ENCODE results near the gene ELK3. TPM values are rescaled to one million over a fixed set of nuclear protein-coding genes. Genes with fewer than 3 reads are reported as not detected.

ELK3 gene
- total and polyA plus RNA-seq, 5 donors = 11.5 to 34.0 (median 18.9) TPM

GRCh38 chr12:96241846-96242256, 47.7 kb downstream of the ELK3 start:
- DNase-seq (peak in 2 of 3 donors; percentile 65 to 79), ATAC-seq (peak; percentile 68 to 87)
- 19% methylated on average over 9 of the region's 9 CpGs for WGBS
- Histone ChIP-seq H3K9me3 (ENCODE audit: control insufficient read depth, low read length) (no peaks in the 10 kb centered on the region), H3K27me3 (ENCODE audit: control insufficient read depth, insufficient read depth) (no peaks in the 10 kb centered on the region), H3K27ac (ENCODE audit: low read length) (peak overlapping the region; percentile 78), H3K4me1 (ENCODE audit: control insufficient read depth, insufficient read depth, low read length) (peaks cover 28% of the 10 kb centered on the region), H3K4me3 (ENCODE audit: low read length) (no peak overlapping the region)
- intact Hi-C loops (cut with DNase I) = no loop called here

- ATAC-seq = peak in 1 of 2 donors; percentile 34
Measured at GRCh38 chr12:96242597-96242996, 48.4 kb downstream of the ELK3 start.

GRCh38 chr12:96244826-96245225, 50.7 kb downstream of the ELK3 start:
- no peak for ATAC-seq
- intact Hi-C loops (cut with DNase I) = no loop called here
- 84% methylated on average over 13 of the region's 13 CpGs for WGBS
- H3K9me3 ChIP-seq (ENCODE audit: control insufficient read depth, low read length) = no peaks in the 10 kb centered on the region
- no peaks in the 10 kb centered on the region for H3K27me3 ChIP-seq (ENCODE audit: control insufficient read depth, insufficient read depth)
- peaks cover 11% of the 10 kb centered on the region for H3K4me1 ChIP-seq (ENCODE audit: control insufficient read depth, insufficient read depth, low read length)
- no peak overlapping the region for H3K27ac ChIP-seq (ENCODE audit: low read length)
- H3K4me3 ChIP-seq (ENCODE audit: low read length) = no peak overlapping the region
- DNase-seq = no peak

More at GRCh38 chr12:96242597-96242996, 48.4 kb downstream of the ELK3 start:
- Histone ChIP-seq H3K27me3 (ENCODE audit: control insufficient read depth, insufficient read depth) (no peaks in the 10 kb centered on the region), H3K4me3 (ENCODE audit: low read length) (no peak overlapping the region), H3K9me3 (ENCODE audit: control insufficient read depth, low read length) (no peaks in the 10 kb centered on the region), H3K27ac (ENCODE audit: low read length) (no peak overlapping the region), H3K4me1 (ENCODE audit: control insufficient read depth, insufficient read depth, low read length) (peaks cover 23% of the 10 kb centered on the region)
- peak in 2 of 3 donors; percentile 55 to 62 for DNase-seq
- WGBS = 58% methylated on average over 12 of the region's 12 CpGs
- intact Hi-C loops (cut with DNase I) = no loop called here

GRCh38 chr12:96246926-96247505, 52.8 kb downstream of the ELK3 start:
- peaks cover 1% of the 10 kb centered on the region for H3K4me1 ChIP-seq (ENCODE audit: control insufficient read depth, insufficient read depth, low read length)
- intact Hi-C loops (cut with DNase I) = no loop called here
- DNase-seq = no peak
- H3K9me3 ChIP-seq (ENCODE audit: control insufficient read depth, low read length) = no peaks in the 10 kb centered on the region
- WGBS = 85% methylated on average over 36 of the region's 36 CpGs
- no peak for ATAC-seq
- no peak overlapping the region for H3K4me3 ChIP-seq (ENCODE audit: low read length)
- H3K27ac ChIP-seq (ENCODE audit: low read length) = no peak overlapping the region
- H3K27me3 ChIP-seq (ENCODE audit: control insufficient read depth, insufficient read depth) = no peaks in the 10 kb centered on the region

GRCh38 chr12:96247563-96247962, 53.4 kb downstream of the ELK3 start:
- intact Hi-C loops (cut with DNase I) = no loop called here
- H3K27me3 ChIP-seq (ENCODE audit: control insufficient read depth, insufficient read depth) = no peaks in the 10 kb centered on the region
- no peaks in the 10 kb centered on the region for H3K9me3 ChIP-seq (ENCODE audit: control insufficient read depth, low read length)
- DNase-seq = no peak
- no peaks in the 10 kb centered on the region for H3K4me1 ChIP-seq (ENCODE audit: control insufficient read depth, insufficient read depth, low read length)
- no peak for ATAC-seq
- H3K4me3 ChIP-seq (ENCODE audit: low read length) = no peak overlapping the region
- 84% methylated on average over 13 of the region's 13 CpGs for WGBS
- no peak overlapping the region for H3K27ac ChIP-seq (ENCODE audit: low read length)

GRCh38 chr12:96248136-96248931, 54.2 kb downstream of the ELK3 start:
- Histone ChIP-seq H3K9me3 (ENCODE audit: control insufficient read depth, low read length) (no peaks in the 10 kb centered on the region), H3K27me3 (ENCODE audit: control insufficient read depth, insufficient read depth) (no peaks in the 10 kb centered on the region), H3K4me3 (ENCODE audit: low read length) (no peak overlapping the region), H3K27ac (ENCODE audit: low read length) (no peak overlapping the region), H3K4me1 (ENCODE audit: control insufficient read depth, insufficient read depth, low read length) (no peaks in the 10 kb centered on the region)
- 60% methylated on average over 17 of the region's 17 CpGs for WGBS
- intact Hi-C loops (cut with DNase I) = no loop called here
- ATAC-seq (peak; percentile 10 to 38), DNase-seq (peak in 1 of 3 donors; percentile 60)

- DNase-seq (peak; percentile 74 to 82 (median 78)), ATAC-seq (peak; percentile 82 to 83)
- WGBS = 60% methylated on average over 16 of the region's 16 CpGs
- Histone ChIP-seq H3K27ac (ENCODE audit: low read length) (peak overlapping the region; percentile 19), H3K9me3 (ENCODE audit: control insufficient read depth, low read length) (no peaks in the 10 kb centered on the region), H3K27me3 (ENCODE audit: control insufficient read depth, insufficient read depth) (no peaks in the 10 kb centered on the region), H3K4me3 (ENCODE audit: low read length) (no peak overlapping the region), H3K4me1 (ENCODE audit: control insufficient read depth, insufficient read depth, low read length) (no peaks in the 10 kb centered on the region)
- intact Hi-C loops (cut with DNase I) = no loop called here
Measured at GRCh38 chr12:96249196-96250118, 55.3 kb downstream of the ELK3 start.

GRCh38 chr12:96250119-96250685, 56.0 kb downstream of the ELK3 start:
- ATAC-seq (no peak), DNase-seq (no peak)
- H3K27ac ChIP-seq (ENCODE audit: low read length) = no peak overlapping the region
- H3K4me3 ChIP-seq (ENCODE audit: low read length) = no peak overlapping the region
- H3K4me1 ChIP-seq (ENCODE audit: control insufficient read depth, insufficient read depth, low read length) = peaks cover 4% of the 10 kb centered on the region
- intact Hi-C loops (cut with DNase I) = no loop called here
- no peaks in the 10 kb centered on the region for H3K9me3 ChIP-seq (ENCODE audit: control insufficient read depth, low read length)
- no peaks in the 10 kb centered on the region for H3K27me3 ChIP-seq (ENCODE audit: control insufficient read depth, insufficient read depth)
- WGBS = 79% methylated on average over 7 of the region's 7 CpGs

GRCh38 chr12:96255077-96255476, 60.9 kb downstream of the ELK3 start:
- no peak overlapping the region for H3K4me3 ChIP-seq (ENCODE audit: low read length)
- 24% methylated on average over 8 of the region's 8 CpGs for WGBS
- intact Hi-C loops (cut with DNase I) = no loop called here

GRCh38 chr12:96256672-96257361, 62.6 kb downstream of the ELK3 start:
- no peaks in the 10 kb centered on the region for H3K27me3 ChIP-seq (ENCODE audit: control insufficient read depth, insufficient read depth)
- no peak overlapping the region for H3K27ac ChIP-seq (ENCODE audit: low read length)
- no peak overlapping the region for H3K4me3 ChIP-seq (ENCODE audit: low read length)
- 64% methylated on average over 7 of the region's 7 CpGs for WGBS
- ATAC-seq (no peak), DNase-seq (no peak)
- intact Hi-C loops (cut with DNase I) = no loop called here
- H3K9me3 ChIP-seq (ENCODE audit: control insufficient read depth, low read length) = no peaks in the 10 kb centered on the region
- peaks cover 11% of the 10 kb centered on the region for H3K4me1 ChIP-seq (ENCODE audit: control insufficient read depth, insufficient read depth, low read length)

More at GRCh38 chr12:96255077-96255476, 60.9 kb downstream of the ELK3 start:
- Histone ChIP-seq H3K9me3 (ENCODE audit: control insufficient read depth, low read length) (no peaks in the 10 kb centered on the region), H3K4me1 (ENCODE audit: control insufficient read depth, insufficient read depth, low read length) (peaks cover 11% of the 10 kb centered on the region), H3K27ac (ENCODE audit: low read length) (peak overlapping the region; percentile 71), H3K27me3 (ENCODE audit: control insufficient read depth, insufficient read depth) (no peaks in the 10 kb centered on the region)
- DNase-seq (peak; percentile 80 to 81 (median 81)), ATAC-seq (peak; percentile 89 to 95)

All from right cardiac atrium (tissue), 5 donors.